Kidney tubule cell (primary cell): Measurements from ENCODE around the gene RPL12.

ENCODE experiments used
- DNase-seq: peaks from one replicate; pipeline ENCODE4 v3.0.0-alpha.2; 2018; ENCODE audit warnings: low spot score

The RPL12 gene

DNA sequence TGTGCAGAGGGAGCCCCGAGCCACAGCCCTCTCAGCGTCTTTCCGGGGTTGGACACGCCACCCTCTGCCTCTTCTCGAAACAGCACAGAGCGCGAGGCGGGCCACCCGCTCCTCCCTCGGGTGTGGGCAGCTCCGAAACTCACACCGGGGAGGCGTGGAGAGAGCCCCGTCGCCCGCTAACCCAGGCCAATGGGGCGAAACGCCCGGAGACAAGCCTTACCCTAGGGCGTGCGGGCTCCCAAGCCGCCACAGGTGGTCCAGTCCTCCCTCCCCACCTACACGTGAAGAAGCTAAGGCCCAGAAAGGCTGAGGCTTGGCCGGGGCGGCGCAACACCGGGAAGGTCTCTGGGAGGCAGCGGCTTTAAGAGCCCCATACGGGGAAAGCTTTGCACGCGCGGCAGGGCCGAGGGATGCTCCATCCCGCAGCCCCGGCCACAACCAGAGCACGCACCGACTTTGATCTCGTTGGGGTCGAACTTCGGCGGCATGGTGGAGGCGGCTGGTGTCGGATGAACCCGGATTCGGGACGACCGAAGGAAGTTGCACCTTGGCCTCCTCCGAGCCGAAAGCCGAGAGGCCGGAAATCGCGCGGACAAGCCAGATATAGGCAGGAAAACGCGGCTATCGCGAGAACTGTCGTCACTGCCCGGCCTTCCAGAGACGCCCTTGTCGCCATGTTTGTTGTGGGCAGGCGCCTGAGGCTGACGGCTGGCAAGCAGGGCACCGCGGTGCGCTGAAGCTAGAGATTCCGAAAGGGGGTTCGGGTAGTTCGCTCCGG, at the start of gene RPL12, which contains the start of gene LRSAM1:
TSS of gene RPL12 (minus strand) at position 577 of the 778 bp plus-strand sequence. CDS start at position 488, 89 bp downstream.
TSS of gene LRSAM1 (plus strand) at position 681 of the 778 bp plus-strand sequence. CDS start 3,018 bp downstream, outside the sequence.
- DNase-seq: peak; percentile 95

GRCh38 chr9:127500862-127501261, 49.7 kb upstream of the RPL12 start:
- DNase-seq: no peak

- no peak for DNase-seq
Observed at GRCh38 chr9:127500399-127500798, 49.2 kb upstream of the RPL12 start.

DNA sequence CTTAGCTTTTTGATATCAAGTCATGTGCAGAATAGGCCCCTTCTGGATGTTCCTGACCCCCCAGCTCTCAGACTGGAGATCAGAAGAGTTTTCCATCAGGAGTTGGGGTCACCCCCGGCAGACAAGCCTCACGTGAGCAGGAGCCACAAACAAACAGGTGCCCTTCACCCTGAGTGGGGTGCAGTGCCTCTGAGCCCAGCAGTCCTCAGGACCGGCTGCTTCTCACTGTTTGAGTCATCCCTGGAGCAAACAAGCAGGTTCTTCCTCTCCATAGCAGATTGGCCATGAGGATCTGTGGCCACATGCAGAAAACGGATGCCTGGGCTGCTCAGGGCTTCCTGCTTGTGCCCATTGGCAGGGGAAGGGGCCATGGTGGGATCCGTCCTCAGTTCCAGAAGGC, 47.1 kb upstream of the RPL12 start:
- no peak for DNase-seq

DNA sequence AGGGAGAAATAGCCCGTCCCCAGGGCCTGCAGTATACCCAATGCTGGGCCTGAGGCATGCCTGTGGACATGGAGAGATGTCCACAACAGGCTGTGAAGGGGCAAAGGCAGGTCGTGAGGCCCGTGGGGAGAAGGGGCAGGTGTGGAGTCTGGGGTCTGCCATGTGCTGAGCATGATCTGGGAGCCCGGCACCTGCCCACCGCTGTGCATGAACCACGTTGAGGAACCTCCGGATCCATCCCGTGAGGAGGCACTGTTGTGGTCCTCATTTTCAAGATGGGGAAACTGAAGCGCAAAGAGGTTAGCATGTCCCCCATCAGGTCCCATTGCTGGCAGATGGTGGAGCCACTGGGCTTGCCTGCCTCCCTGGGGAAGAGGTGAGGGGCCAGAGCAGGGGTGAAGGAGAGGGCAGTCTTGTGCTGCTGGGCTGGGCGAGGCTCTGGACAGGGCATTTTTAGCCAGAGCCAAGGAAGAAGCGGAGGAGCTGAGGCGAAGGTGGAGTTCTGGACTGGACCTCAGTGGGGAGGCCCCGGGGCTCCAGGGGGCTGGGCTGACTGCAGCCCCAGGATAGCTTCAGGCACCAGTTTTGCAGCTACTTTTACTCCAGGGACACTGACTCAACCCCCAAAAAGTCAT, 46.6 kb upstream of the RPL12 start:
- DNase-seq: no peak

GRCh38 chr9:127496974-127497373, 45.8 kb upstream of the RPL12 start:
- DNase-seq: no peak

DNA sequence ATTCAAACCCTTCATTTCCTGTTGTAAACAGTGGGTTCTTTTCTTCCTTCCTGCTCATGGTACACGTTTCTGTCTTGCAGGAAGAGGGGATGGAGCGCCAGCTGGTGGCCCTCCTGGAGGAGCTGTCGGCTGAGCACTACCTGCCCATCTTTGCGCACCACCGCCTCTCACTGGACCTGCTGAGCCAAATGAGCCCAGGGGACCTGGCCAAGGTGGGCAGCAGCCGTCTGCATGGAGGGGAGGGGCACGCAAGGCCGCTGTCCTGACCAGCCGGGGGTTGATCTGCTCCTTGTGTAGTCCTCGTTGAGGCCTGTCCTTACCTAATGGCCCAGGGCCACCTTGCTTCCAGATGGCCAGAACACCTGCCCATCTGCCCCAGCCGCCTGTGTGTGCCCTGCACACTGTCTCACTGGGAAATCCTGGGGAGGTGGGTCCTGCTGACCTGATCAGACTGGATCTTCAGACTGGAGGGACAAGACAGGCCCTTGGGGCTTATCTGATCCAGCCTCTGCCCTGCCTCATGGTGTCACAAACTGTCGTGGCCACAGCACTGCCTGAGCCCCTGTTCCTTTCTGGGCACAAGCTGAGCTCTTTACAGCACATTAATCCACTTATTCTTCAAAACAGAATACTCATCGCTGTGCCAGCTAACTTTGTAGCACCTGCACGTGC, 44.8 kb upstream of the RPL12 start:
- DNase-seq: no peak

- peak; percentile 25 for DNase-seq
Observed at GRCh38 chr9:127494304-127494702, 43.1 kb upstream of the RPL12 start.

- DNase-seq: no peak
Observed at GRCh38 chr9:127493592-127494303, 42.5 kb upstream of the RPL12 start.

DNA sequence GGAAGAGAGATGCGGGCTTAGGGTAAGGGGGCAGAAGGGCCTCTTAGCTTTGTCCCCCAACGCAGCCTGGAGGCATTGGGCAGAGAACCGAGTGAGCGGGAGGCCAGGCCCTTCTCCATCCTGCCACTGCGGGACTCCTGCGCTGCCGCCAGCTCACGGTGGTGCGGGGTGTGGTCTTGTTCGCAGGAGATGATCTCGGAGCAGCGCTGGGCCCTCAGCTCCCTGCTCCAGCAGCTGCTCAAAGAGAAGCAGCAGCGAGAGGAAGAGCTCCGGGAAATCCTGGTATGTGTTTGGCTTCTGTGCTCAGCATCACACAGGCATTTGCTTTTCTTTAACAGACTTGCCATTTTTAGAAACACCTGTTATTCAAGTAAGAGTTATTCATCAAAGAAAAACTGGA, 41.4 kb upstream of the RPL12 start:
- DNase-seq: no peak

DNA sequence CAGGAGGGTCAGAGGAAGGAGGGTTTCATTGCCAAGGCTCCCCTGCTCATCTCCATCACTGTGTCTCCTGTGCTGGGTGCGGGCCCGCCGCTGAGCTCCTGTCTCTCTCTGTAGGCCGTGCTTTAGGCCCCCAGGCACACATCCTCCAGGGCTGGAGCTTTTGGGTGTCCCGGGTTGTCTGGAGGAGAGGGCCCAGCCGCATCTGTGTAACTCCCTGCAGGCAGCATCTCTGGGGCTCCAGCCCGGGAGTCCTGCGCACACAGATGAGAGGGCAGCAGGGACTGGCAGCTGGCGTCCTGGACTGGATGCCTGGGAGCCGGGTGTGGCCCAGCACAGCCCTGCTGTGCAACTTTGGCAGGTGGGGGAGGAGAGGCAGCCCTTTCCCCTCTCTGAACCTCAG, 40.3 kb upstream of the RPL12 start:
- no peak for DNase-seq

- no peak for DNase-seq
Observed at GRCh38 chr9:127490535-127491230, 39.5 kb upstream of the RPL12 start.

GRCh38 chr9:127489471-127490115, 38.4 kb upstream of the RPL12 start:
- no peak for DNase-seq

- DNase-seq: no peak
Observed at GRCh38 chr9:127488946-127489345, 37.7 kb upstream of the RPL12 start.

GRCh38 chr9:127485995-127486394, 34.8 kb upstream of the RPL12 start:
- DNase-seq: no peak

DNA sequence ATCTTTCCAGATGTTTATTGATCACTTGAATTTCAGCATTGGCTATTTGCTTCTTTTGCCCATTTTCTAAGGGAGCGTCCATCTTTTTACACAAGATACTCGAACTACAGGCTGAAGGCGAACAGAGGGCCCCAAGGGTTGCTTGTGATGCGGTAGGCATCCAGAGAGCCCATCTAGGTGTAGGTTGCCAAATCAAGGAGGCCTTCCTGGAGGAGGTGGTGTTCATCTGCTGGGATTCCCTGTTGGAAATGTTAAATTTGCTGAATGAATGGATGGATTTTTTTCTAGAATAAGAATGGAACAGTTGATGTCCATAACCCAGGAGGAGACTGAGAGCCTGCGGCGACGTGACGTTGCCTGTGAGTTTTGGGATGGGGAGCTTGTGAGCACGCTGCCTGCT, 31.5 kb upstream of the RPL12 start:
- no peak for DNase-seq

DNA sequence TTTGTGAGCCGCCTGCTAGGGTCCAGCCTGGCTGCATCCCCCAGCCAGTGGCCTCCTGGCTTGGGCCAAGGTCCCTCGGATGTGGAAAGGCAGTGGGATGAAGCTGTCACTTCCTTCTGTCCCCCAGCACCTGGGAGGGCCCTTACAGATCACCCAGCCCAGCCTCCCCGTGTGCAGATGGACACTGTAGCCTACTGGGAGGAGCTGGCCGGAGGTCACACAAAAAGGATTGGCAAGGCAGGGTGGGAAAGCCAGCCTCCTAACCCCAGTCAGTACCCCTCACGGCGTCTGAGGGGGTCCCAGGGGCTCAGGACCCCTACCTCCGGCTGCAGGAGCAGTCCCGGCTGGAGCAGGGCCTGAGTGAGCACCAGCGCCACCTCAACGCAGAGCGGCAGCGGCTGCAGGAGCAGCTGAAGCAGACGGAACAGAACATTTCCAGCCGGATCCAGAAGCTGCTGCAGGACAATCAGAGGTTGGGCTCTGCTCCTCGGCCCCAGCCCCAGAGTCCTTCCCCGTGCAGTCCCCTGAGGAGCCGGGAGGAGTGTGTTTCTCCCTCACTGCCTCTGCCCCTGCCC, 28.4 kb upstream of the RPL12 start:
- no peak for DNase-seq

DNA sequence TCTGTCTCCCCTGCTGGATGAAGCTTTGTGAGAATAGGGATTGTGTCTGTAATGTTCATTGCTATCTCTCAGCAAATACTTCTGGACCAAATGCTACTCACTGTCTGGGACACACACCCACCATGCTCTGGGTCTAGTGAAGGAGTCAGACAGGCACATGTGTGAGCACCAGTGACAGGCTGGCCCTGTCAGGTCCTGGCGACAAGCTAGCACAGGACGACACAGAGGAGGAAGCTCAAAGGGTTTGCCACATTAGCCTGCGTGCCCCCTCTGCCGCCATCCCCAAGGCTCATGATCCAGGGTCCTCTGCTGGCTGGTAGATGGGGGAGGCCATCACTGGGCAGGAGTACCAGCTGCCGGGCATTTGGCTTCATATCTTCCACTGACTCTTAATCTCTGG, 23.4 kb upstream of the RPL12 start:
- no peak for DNase-seq

DNA sequence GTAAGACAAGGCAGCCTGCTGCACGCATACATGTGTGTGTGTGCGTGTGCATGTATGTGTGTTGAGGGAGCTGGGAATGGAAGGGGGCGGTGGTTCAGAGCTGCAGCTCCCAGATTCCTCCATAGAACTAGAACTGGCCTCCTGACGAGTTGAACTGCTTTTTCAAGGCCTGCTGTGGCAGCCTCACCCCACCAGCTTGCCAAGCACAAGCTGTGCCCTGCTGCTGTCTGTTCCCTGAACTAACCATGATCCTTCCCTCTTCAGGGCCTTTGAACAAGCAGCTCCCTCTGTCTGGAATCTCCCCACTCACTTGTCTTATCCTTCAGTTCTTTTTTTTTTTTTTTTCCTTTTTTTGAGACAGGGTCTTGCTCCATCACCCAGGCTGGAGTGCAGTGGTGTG, 22.7 kb upstream of the RPL12 start:
- no peak for DNase-seq

- DNase-seq: no peak
Observed at GRCh38 chr9:127473501-127473900, 22.3 kb upstream of the RPL12 start.

- DNase-seq: no peak
Observed at GRCh38 chr9:127470662-127471061, 19.5 kb upstream of the RPL12 start.
